ENCODE results near the gene SHISA9. TPM values are rescaled to one million over a fixed set of nuclear protein-coding genes. Genes with fewer than 3 reads are reported as not detected.

Gene SHISA9
- total and polyA plus RNA-seq, 7 donors, result 0.01 to 0.97 (median 0.07) TPM

GRCh38 chr16:13032911-13033310 lies 131.5 kb downstream of the SHISA9 start:
- Histone ChIP-seq H3K9me3 (no peaks in the 10 kb centered on the region), H3K36me3 (ENCODE audit: insufficient read depth in 1 of 2, low read depth in 1 of 2) (no peaks in the 10 kb centered on the region), H3K4me3 (no peak overlapping the region), H3K27me3 (ENCODE audit: insufficient read depth in 3 of 3, low read length in 2 of 3) (no peaks in the 10 kb centered on the region), H3K27ac (no peak overlapping the region), H3K4me1 (no peaks in the 10 kb centered on the region)
- 82 to 86% (median 82%) methylated on average over 5 of the region's 5 CpGs for WGBS, 3 donors
- DNase-seq (no peak), ATAC-seq (no peak)
- intact Hi-C loops (cut with DNase I), result no loop called here
- no peak for TF ChIP-seq CTCF (IDR thresholded peaks at IDR 0.05)

GRCh38 chr16:13036600-13036999 lies 135.2 kb downstream of the SHISA9 start:
- Histone ChIP-seq H3K4me1 (no peaks in the 10 kb centered on the region), H3K27me3 (ENCODE audit: insufficient read depth in 3 of 3, low read length in 2 of 3) (no peaks in the 10 kb centered on the region), H3K9me3 (no peaks in the 10 kb centered on the region), H3K4me3 (no peak overlapping the region), H3K36me3 (ENCODE audit: insufficient read depth in 1 of 2, low read depth in 1 of 2) (no peaks in the 10 kb centered on the region), H3K27ac (no peak overlapping the region)
- no peak for TF ChIP-seq CTCF (IDR thresholded peaks at IDR 0.05)
- DNase-seq (no peak), ATAC-seq (no peak)
- intact Hi-C loops (cut with DNase I), result no loop called here
- 6 to 9% (median 8%) methylated on average over 4 of the region's 4 CpGs for WGBS, 3 donors

GRCh38 chr16:13038591-13038990 lies 137.2 kb downstream of the SHISA9 start:
- ATAC-seq, result no peak
- no peak for TF ChIP-seq CTCF (IDR thresholded peaks at IDR 0.05)
- no peak for DNase-seq
- Histone ChIP-seq H3K9me3 (no peaks in the 10 kb centered on the region), H3K4me3 (no peak overlapping the region), H3K4me1 (no peaks in the 10 kb centered on the region), H3K27ac (no peak overlapping the region), H3K36me3 (ENCODE audit: insufficient read depth in 1 of 2, low read depth in 1 of 2) (no peaks in the 10 kb centered on the region), H3K27me3 (ENCODE audit: insufficient read depth in 3 of 3, low read length in 2 of 3) (no peaks in the 10 kb centered on the region)
- 56 to 69% (median 64%) methylated on average over 3 of the region's 3 CpGs for WGBS, 3 donors
- intact Hi-C loops (cut with DNase I), result no loop called here

GRCh38 chr16:13039526-13039925 lies 138.1 kb downstream of the SHISA9 start:
- WGBS, 3 donors, result 9 to 21% (median 10%) methylated on average over 2 of the region's 2 CpGs
- no peak for TF ChIP-seq CTCF (IDR thresholded peaks at IDR 0.05)
- intact Hi-C loops (cut with DNase I), result no loop called here
- ATAC-seq, result no peak
- Histone ChIP-seq H3K36me3 (ENCODE audit: insufficient read depth in 1 of 2, low read depth in 1 of 2) (no peaks in the 10 kb centered on the region), H3K4me3 (no peak overlapping the region), H3K4me1 (no peaks in the 10 kb centered on the region), H3K9me3 (no peaks in the 10 kb centered on the region), H3K27me3 (ENCODE audit: insufficient read depth in 3 of 3, low read length in 2 of 3) (no peaks in the 10 kb centered on the region), H3K27ac (no peak overlapping the region)
- DNase-seq, result no peak

GRCh38 chr16:13041180-13041579 lies 139.8 kb downstream of the SHISA9 start:
- WGBS, 3 donors, result 46 to 58% (median 55%) methylated on average over 1 of the region's 1 CpG
- H3K4me3 ChIP-seq, result no peak overlapping the region
- no peaks in the 10 kb centered on the region for H3K9me3 ChIP-seq
- intact Hi-C loops (cut with DNase I), result no loop called here
- no peak overlapping the region for H3K27ac ChIP-seq
- no peaks in the 10 kb centered on the region for H3K4me1 ChIP-seq
- DNase-seq (no peak), ATAC-seq (no peak)
- H3K36me3 ChIP-seq (ENCODE audit: insufficient read depth in 1 of 2, low read depth in 1 of 2), result no peaks in the 10 kb centered on the region
- no peaks in the 10 kb centered on the region for H3K27me3 ChIP-seq (ENCODE audit: insufficient read depth in 3 of 3, low read length in 2 of 3)
- TF ChIP-seq CTCF (IDR thresholded peaks at IDR 0.05), result no peak
